ENCODE measurements around the gene TRAF1.

Gene TRAF1

DNA sequence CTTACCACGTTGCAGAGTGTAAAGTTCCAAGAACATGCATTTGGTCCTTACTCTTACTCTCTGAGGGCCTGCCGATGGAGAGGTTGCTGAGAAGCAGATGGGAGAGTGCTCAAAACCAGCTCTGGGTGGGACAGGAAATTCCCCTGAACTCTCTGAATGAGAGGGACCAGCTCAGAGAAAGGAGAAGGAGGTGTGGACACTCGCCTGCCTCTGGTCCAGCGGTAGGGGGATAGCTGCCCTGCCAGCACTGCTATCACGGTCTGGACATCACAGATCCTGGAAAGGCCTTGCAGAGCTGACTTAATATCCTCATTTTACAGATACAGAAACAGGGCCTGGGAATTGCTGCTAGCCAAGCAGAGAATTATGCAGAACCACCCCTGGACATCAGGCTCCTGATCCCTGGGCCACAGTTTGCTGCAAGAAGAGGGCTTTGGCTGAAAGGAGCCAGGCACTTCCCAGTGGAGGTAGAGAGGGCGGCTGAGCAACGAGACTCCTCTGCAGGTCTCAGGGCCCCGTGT, 4.9 kb downstream of the TRAF1 start:
- Histone ChIP-seq H3K27ac (ENCODE audit: low read depth, low read length, poor library complexity, severe bottlenecking) (no peak overlapping the region), H3K4me1 (ENCODE audit: insufficient read depth, low read length, severe bottlenecking) (peaks cover 12% of the 10 kb centered on the region), H3K9ac (ENCODE audit: low read length) (no peak overlapping the region)

DNA sequence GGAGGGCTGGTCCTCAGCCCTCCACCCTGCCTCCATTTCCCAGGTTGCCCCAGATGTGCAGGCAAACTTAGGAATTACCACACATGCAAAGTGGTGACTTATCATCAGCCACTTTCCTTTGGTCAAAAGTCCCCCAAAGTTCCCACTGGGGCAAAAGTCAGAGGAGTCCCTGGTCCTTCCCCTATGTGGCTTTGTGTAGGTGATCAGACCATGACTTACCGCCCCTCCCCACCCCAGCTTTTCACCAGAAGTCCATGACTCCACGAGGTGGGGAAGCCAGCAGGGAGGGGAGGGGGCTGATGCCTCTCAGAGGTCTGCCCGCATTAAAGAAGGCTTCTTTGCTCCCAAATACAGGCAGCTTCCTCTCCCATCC, 5.8 kb downstream of the TRAF1 start:
- no peak overlapping the region for H2AFZ ChIP-seq (ENCODE audit: low read length)
- H3K9me2 ChIP-seq (ENCODE audit: low read depth, low read length) = no peaks in the 10 kb centered on the region
- no peak overlapping the region for H3K4me3 ChIP-seq (ENCODE audit: low read depth, low read length, poor library complexity, severe bottlenecking)
- no peak overlapping the region for H3K4me2 ChIP-seq (ENCODE audit: low read length)
- no peaks in the 10 kb centered on the region for H4K20me1 ChIP-seq (ENCODE audit: insufficient read depth, low read length)
- H3K4me1 ChIP-seq (ENCODE audit: insufficient read depth, low read length, severe bottlenecking) = peaks cover 12% of the 10 kb centered on the region
- no peaks in the 10 kb centered on the region for H3F3A ChIP-seq (ENCODE audit: insufficient read depth, low read length)
- H3K9ac ChIP-seq (ENCODE audit: low read length) = no peak overlapping the region
- no peak overlapping the region for H3K27ac ChIP-seq (ENCODE audit: low read depth, low read length, poor library complexity, severe bottlenecking)
- H3K36me3 ChIP-seq (ENCODE audit: insufficient read depth, low read length) = peaks cover 6% of the 10 kb centered on the region; the same call in 1 of the 2 replicates
- TF ChIP-seq, protein P1, sequence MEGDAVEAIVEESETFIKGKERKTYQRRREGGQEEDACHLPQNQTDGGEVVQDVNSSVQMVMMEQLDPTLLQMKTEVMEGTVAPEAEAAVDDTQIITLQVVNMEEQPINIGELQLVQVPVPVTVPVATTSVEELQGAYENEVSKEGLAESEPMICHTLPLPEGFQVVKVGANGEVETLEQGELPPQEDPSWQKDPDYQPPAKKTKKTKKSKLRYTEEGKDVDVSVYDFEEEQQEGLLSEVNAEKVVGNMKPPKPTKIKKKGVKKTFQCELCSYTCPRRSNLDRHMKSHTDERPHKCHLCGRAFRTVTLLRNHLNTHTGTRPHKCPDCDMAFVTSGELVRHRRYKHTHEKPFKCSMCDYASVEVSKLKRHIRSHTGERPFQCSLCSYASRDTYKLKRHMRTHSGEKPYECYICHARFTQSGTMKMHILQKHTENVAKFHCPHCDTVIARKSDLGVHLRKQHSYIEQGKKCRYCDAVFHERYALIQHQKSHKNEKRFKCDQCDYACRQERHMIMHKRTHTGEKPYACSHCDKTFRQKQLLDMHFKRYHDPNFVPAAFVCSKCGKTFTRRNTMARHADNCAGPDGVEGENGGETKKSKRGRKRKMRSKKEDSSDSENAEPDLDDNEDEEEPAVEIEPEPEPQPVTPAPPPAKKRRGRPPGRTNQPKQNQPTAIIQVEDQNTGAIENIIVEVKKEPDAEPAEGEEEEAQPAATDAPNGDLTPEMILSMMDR (IDR thresholded peaks at IDR 0.05; ENCODE audit: low read length) = no peak
- no peak for TF ChIP-seq EZH2 (IDR thresholded peaks at IDR 0.05; ENCODE audit: borderline replicate concordance, low read length)
- no peaks in the 10 kb centered on the region for H3K79me2 ChIP-seq (ENCODE audit: insufficient read depth, low read length)
- H3K9me3 ChIP-seq (ENCODE audit: low read length) = no peaks in the 10 kb centered on the region
- no peaks in the 10 kb centered on the region for H3K27me3 ChIP-seq (ENCODE audit: insufficient read depth, low read length)

More for the DNA sequence above, 4.9 kb downstream of the TRAF1 start:
- H3K9me2 ChIP-seq (ENCODE audit: low read depth, low read length) = no peaks in the 10 kb centered on the region
- H3K9me3 ChIP-seq (ENCODE audit: low read length) = no peaks in the 10 kb centered on the region
- no peaks in the 10 kb centered on the region for H3K27me3 ChIP-seq (ENCODE audit: insufficient read depth, low read length)
- H3K36me3 ChIP-seq (ENCODE audit: insufficient read depth, low read length) = peaks cover 6% of the 10 kb centered on the region; the same call in 1 of the 2 replicates
- H3F3A ChIP-seq (ENCODE audit: insufficient read depth, low read length) = no peaks in the 10 kb centered on the region
- TF ChIP-seq, protein P1 (IDR thresholded peaks at IDR 0.05; ENCODE audit: low read length) = no peak
- TF ChIP-seq EZH2 (IDR thresholded peaks at IDR 0.05; ENCODE audit: borderline replicate concordance, low read length) = no peak
- H3K4me3 ChIP-seq (ENCODE audit: low read depth, low read length, poor library complexity, severe bottlenecking) = no peak overlapping the region
- no peak overlapping the region for H3K4me2 ChIP-seq (ENCODE audit: low read length)
- H4K20me1 ChIP-seq (ENCODE audit: insufficient read depth, low read length) = no peaks in the 10 kb centered on the region
- no peaks in the 10 kb centered on the region for H3K79me2 ChIP-seq (ENCODE audit: insufficient read depth, low read length)
- H2AFZ ChIP-seq (ENCODE audit: low read length) = no peak overlapping the region

DNA sequence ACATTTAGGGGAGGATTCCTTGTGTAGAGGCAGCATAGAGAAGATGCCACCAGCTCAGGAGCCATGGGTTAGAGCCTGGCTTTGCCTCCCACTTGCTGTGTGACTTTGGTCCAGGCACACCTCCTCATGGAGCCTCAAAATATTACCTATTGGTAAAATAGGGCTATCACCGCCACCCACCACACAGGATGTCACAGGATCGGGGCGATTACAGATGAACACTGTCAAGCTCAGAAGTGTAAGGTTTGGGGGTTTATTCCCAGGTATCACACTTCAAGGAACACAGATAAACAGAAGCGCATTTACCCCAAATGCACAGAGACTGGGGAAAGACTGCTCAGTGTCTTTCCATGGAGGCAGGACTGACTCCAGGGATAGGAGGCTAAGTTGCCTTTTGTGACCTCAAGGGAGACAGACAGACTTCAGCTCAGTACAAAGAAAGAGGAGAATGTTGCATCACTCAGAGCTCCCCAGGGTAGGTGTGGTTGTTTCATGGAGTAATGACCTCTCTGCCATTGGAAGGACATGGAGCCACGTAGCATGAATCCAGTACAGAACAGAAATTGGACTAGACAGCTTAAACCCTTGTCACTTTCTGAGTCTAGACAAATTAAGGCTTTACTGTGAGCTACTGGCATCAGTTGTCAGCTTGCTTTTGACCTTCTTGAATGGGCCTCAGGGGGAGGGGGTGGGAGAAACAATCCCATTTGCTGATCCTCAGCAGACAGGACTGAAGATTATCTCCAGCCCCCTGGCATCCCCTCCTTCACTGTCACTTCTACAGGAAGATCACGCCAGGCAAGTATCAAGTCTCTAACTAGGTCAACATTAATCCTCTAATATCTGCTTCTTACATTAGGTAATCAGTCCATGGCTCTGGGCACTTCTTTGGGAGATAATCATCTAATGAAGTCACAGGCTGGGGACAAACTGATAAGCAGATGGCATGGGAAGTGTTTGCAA, 6.5 kb downstream of the TRAF1 start:
- Histone ChIP-seq H3K79me2 (ENCODE audit: insufficient read depth, low read length) (no peaks in the 10 kb centered on the region), H3F3A (ENCODE audit: insufficient read depth, low read length) (no peaks in the 10 kb centered on the region), H3K9me3 (ENCODE audit: low read length) (no peaks in the 10 kb centered on the region), H3K9ac (ENCODE audit: low read length) (no peak overlapping the region), H3K4me2 (ENCODE audit: low read length) (no peak overlapping the region), H3K4me3 (ENCODE audit: low read depth, low read length, poor library complexity, severe bottlenecking) (no peak overlapping the region), H4K20me1 (ENCODE audit: insufficient read depth, low read length) (no peaks in the 10 kb centered on the region), H3K27me3 (ENCODE audit: insufficient read depth, low read length) (no peaks in the 10 kb centered on the region), H2AFZ (ENCODE audit: low read length) (no peak overlapping the region), H3K9me2 (ENCODE audit: low read depth, low read length) (no peaks in the 10 kb centered on the region), H3K27ac (ENCODE audit: low read depth, low read length, poor library complexity, severe bottlenecking) (no peak overlapping the region), H3K36me3 (ENCODE audit: insufficient read depth, low read length) (peaks cover 6% of the 10 kb centered on the region; the same call in 1 of the 2 replicates), H3K4me1 (ENCODE audit: insufficient read depth, low read length, severe bottlenecking) (peaks cover 10% of the 10 kb centered on the region)
- no peak for TF ChIP-seq EZH2 (IDR thresholded peaks at IDR 0.05; ENCODE audit: borderline replicate concordance, low read length)
- TF ChIP-seq, protein P1 (IDR thresholded peaks at IDR 0.05; ENCODE audit: low read length) = no peak

Data from OCI-LY1 (cell line).